Nephron progenitor cell (in vitro differentiated cells): ENCODE measurements around the gene CDR2.
"Not testable (repeated sequence)": the region's sequence is repeated elsewhere in the genome, so short reads cannot be mapped to it uniquely, and the experiment has no call there.

Experiments used
- DNase-seq: peaks from one replicate; pipeline ENCODE4 v3.0.0; 2021
- H3K27ac Mint-ChIP-seq: 2 replicates; pipeline ENCODE4 v1.8.0; 2021; ENCODE audit warnings: mild to moderate bottlenecking, moderate library complexity, mixed read lengths
- H3K27me3 Mint-ChIP-seq: 2 replicates; pipeline ENCODE4 v1.8.0; 2021; ENCODE audit warnings: mild to moderate bottlenecking, low read depth, mixed read lengths; ENCODE audit not compliant: poor library complexity
- H3K36me3 Mint-ChIP-seq: 2 replicates; pipeline ENCODE4 v1.8.0; 2021; ENCODE audit warnings: low read depth, mixed read lengths
- H3K4me1 Mint-ChIP-seq: 2 replicates; pipeline ENCODE4 v1.8.0; 2021; ENCODE audit warnings: mixed read lengths
- H3K4me3 Mint-ChIP-seq: 2 replicates; pipeline ENCODE4 v1.8.0; 2021; ENCODE audit warnings: mild to moderate bottlenecking, moderate library complexity, mixed read lengths
- H3K9me3 Mint-ChIP-seq: 2 replicates; pipeline ENCODE4 v1.8.0; 2021; ENCODE audit warnings: mild to moderate bottlenecking, moderate library complexity, mixed read lengths
- TF ChIP-seq, protein P1 (sequence below): fragments of 200-600 bp; sonication (generic); IDR thresholded peaks from 2 replicates; pipeline ENCODE4 v1.5.0; 2021; ENCODE audit warnings: antibody characterized with exemption

CDR2 gene

DNA sequence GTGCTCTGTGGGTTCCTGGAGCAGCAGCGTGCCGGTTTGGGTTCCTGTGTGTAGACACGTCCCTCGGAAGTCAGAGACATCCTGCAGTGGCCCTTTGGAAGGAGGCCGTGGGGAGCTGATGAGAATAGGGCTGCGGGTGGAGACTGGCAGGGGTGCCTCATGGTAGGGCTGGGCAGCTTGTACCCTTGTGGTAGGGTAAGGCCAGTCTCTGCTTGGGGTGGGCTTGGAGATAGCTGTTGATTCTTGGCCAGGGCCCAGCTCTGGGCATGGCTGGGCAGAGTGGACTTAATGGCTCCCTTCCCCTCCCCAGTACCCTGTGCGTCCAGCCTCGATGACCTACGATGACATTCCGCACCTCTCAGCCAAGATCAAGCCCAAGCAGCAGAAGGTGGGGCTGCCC is 66.6 kb downstream of the CDR2 start:
- H3K27ac Mint-ChIP-seq = peak overlapping the region; percentile 3
- peaks cover 46% of the 10 kb centered on the region for H3K36me3 Mint-ChIP-seq
- H3K4me1 Mint-ChIP-seq = no peaks in the 10 kb centered on the region
- no peak for DNase-seq
- peaks cover 3% of the 10 kb centered on the region for H3K27me3 Mint-ChIP-seq
- no peaks in the 10 kb centered on the region for H3K9me3 Mint-ChIP-seq
- no peak overlapping the region for H3K4me3 Mint-ChIP-seq
- TF ChIP-seq, protein P1, sequence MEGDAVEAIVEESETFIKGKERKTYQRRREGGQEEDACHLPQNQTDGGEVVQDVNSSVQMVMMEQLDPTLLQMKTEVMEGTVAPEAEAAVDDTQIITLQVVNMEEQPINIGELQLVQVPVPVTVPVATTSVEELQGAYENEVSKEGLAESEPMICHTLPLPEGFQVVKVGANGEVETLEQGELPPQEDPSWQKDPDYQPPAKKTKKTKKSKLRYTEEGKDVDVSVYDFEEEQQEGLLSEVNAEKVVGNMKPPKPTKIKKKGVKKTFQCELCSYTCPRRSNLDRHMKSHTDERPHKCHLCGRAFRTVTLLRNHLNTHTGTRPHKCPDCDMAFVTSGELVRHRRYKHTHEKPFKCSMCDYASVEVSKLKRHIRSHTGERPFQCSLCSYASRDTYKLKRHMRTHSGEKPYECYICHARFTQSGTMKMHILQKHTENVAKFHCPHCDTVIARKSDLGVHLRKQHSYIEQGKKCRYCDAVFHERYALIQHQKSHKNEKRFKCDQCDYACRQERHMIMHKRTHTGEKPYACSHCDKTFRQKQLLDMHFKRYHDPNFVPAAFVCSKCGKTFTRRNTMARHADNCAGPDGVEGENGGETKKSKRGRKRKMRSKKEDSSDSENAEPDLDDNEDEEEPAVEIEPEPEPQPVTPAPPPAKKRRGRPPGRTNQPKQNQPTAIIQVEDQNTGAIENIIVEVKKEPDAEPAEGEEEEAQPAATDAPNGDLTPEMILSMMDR = no peak

DNA sequence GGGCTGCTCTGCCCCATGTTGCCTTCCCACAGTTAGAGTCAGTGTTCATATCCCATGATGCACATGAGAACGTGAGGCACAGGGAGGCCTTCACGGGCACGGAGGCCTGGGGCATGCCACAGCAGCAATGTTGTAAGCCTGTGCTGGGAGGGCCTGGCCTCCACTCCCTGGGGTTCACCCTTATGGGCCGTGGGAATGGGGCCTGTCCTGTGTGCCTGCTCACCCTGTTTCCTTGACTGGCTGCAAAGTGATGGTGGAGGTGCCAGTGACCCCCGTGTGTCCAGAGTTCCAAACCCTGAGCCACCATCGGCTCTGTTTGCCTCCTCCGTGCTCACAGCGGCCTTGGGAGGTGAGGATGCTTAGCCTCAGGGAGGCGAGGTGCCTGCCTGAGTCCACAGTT is 67.6 kb downstream of the CDR2 start:
- no peak overlapping the region for H3K27ac Mint-ChIP-seq
- no peak overlapping the region for H3K4me3 Mint-ChIP-seq
- H3K4me1 Mint-ChIP-seq = no peaks in the 10 kb centered on the region

DNA sequence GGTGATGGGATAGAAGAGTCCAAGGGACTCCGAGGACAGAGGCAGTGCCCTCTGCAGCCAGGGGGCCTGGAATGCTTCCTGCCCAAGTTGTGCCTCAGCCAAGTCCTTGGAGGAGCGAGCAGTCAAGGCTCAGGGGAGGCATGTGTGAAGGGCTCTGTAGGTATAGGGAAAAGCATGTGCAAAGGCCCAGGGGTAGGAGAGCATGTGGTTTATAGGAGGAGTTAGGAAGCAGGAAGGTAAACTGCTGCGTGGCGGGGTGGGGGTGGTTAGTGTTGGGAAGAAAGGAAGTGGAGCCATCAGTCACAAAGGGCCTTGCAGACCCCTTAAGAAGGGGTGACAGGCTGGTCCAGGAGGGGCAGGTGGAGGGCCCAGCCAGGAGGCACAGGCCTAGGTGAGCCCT is 70.0 kb downstream of the CDR2 start:
- no peak for DNase-seq
- TF ChIP-seq, protein P1 = no peak
- Mint-ChIP-seq H3K4me1 (peaks cover 11% of the 10 kb centered on the region), H3K9me3 (no peaks in the 10 kb centered on the region), H3K36me3 (peaks cover 35% of the 10 kb centered on the region), H3K27ac (no peak overlapping the region), H3K4me3 (no peak overlapping the region), H3K27me3 (peaks cover 3% of the 10 kb centered on the region)

More for the DNA sequence above, 67.6 kb downstream of the CDR2 start:
- peaks cover 48% of the 10 kb centered on the region for H3K36me3 Mint-ChIP-seq
- H3K27me3 Mint-ChIP-seq = peaks cover 3% of the 10 kb centered on the region
- no peak for DNase-seq
- H3K9me3 Mint-ChIP-seq = no peaks in the 10 kb centered on the region
- TF ChIP-seq, protein P1 = no peak

- peaks cover 21% of the 10 kb centered on the region for H3K4me1 Mint-ChIP-seq
- no peak overlapping the region for H3K4me3 Mint-ChIP-seq
- peak overlapping the region; percentile 16 for H3K27ac Mint-ChIP-seq
- TF ChIP-seq, protein P1 = no peak
- H3K27me3 Mint-ChIP-seq = peaks cover 11% of the 10 kb centered on the region
- peaks cover 35% of the 10 kb centered on the region for H3K36me3 Mint-ChIP-seq
- H3K9me3 Mint-ChIP-seq = no peaks in the 10 kb centered on the region
- DNase-seq = no peak
Measured at GRCh38 chr16:22302776-22303363, 71.5 kb downstream of the CDR2 start.

GRCh38 chr16:22301423-22301822 is 73.0 kb downstream of the CDR2 start:
- DNase-seq, H3K9me3 Mint-ChIP-seq, H3K4me3 Mint-ChIP-seq, H3K27ac Mint-ChIP-seq: not testable (repeated sequence)
- peaks cover 28% of the 10 kb centered on the region for H3K36me3 Mint-ChIP-seq
- peaks cover 22% of the 10 kb centered on the region for H3K4me1 Mint-ChIP-seq
- peaks cover 17% of the 10 kb centered on the region for H3K27me3 Mint-ChIP-seq

DNA sequence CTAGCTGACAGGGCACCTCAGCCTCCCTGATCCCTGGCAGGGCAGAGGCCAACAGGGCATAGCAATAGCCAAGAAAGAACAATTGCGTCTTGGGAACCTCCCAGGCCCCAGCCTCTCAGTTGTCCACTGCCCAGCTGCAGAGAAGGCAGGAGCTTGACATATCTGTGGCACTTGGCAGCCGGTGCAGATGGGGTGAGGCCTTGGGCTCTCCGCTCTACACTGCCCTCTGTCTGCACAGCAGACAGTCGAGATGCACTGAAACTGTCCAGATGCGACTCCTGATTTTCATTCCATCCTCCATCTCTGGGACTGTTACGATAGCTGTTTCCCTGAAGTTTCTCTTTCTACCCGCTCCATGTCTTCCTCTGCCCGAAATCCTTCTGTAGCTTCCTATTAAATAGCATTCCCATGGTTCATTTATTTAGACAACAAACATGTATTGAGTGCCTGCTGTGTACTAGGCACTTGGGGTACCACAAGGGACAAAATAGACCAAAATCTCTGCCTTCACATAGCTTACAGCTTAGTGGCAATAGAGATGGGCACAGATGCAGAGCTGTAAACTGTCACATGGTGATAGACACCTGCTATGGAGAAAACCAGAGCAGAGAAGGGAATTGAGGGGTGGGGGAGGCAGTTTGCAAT is 73.9 kb downstream of the CDR2 start:
- no peak overlapping the region for H3K4me3 Mint-ChIP-seq
- TF ChIP-seq, protein P1 = peak; percentile 42
- no peak overlapping the region for H3K27ac Mint-ChIP-seq
- peaks cover 26% of the 10 kb centered on the region for H3K4me1 Mint-ChIP-seq
- peaks cover 17% of the 10 kb centered on the region for H3K27me3 Mint-ChIP-seq
- DNase-seq = peak; percentile 42
- no peaks in the 10 kb centered on the region for H3K9me3 Mint-ChIP-seq
- peaks cover 28% of the 10 kb centered on the region for H3K36me3 Mint-ChIP-seq
